ELR (cell line): Measurements from ENCODE around the gene RFTN1.

ENCODE experiments used
- DNase-seq: peaks from one replicate; pipeline ENCODE4 v3.0.0-alpha.2; 2015; ENCODE audit warnings: low read depth

The RFTN1 gene

DNA sequence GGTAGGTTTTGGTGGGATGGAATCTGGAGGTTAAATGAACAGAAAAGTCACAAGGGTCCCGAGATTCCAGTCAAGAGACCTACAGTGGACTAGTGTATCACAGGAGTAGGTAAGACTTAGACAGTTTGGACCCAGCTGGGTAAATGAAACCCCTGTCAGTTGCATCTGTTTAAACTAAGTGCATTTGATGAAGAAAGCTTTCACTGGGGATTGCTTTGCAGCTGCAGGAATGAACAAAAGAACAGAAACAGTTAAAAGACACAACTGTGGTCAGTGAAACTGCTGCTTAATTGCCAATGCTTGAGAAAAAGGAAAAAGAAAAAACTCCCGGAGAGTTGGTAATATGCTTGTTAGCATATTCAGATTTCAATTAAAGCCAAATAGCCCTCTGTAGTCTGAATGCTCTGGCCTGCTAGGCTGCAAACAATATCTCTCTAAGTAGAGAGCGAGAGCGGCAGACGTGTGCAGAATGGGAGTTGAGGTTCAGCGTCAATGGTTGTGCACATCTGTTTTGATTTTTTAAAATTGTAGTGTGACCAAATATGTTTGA is 211.3 kb downstream of the RFTN1 start:
- no peak for DNase-seq

- no peak for DNase-seq
These were observed 212.0 kb downstream of the RFTN1 start for GRCh38 chr3:16301507-16301906.

GRCh38 chr3:16300881-16301359 is 212.6 kb downstream of the RFTN1 start:
- no peak for DNase-seq

DNA sequence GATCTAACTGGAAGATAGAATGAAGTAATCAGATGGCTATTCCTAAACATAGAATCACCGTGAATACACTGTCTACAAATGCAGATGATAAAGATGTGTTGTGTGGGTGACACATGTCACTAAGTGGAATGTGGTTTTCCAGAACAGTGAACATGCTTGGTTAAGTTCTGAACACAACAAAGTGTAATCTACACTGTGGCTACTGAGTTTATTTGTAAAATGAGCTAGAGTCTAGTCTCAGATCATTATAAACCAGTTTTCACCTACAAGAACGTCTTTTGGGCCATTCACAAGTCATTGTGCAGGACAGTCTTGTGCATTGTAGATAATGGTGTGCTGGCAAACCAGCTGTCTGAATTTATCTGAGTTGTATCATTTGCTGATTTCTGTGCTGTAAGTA is 213.2 kb downstream of the RFTN1 start:
- DNase-seq, result no peak

- DNase-seq, result no peak
These were observed 213.8 kb downstream of the RFTN1 start for GRCh38 chr3:16299746-16300145.

DNA sequence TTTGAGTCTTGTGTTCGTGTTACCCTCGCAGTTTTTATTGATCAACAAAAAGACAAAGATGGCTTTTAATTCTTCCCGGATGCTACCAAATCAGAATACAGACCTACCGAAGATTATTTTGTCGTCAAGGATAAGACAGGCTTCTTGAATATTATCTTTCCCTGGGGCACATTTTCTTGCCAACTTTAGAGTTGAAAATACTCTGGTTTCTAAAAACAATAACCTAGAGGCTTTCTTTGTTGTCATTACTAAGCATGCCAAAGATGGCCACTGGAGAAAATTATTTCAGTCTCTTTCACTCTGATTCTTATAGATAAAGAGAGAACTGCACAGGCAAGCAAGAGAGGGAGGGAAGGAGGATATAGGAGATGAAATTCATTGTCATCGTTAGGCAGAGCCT is 214.6 kb downstream of the RFTN1 start:
- DNase-seq, result no peak

- DNase-seq, result no peak
These were observed 215.3 kb downstream of the RFTN1 start for GRCh38 chr3:16297997-16298885.

GRCh38 chr3:16295298-16295890 is 218.1 kb downstream of the RFTN1 start:
- no peak for DNase-seq

GRCh38 chr3:16294844-16295243 is 218.7 kb downstream of the RFTN1 start:
- peak; percentile 19 for DNase-seq

- DNase-seq, result peak; percentile 22
These were observed 222.7 kb downstream of the RFTN1 start for GRCh38 chr3:16290827-16291196.

GRCh38 chr3:16290007-16290826 is 223.3 kb downstream of the RFTN1 start:
- DNase-seq, result peak; percentile 65

GRCh38 chr3:16289144-16289889 is 224.2 kb downstream of the RFTN1 start:
- no peak for DNase-seq

- DNase-seq, result no peak
These were observed 224.8 kb downstream of the RFTN1 start for GRCh38 chr3:16288664-16289063.

DNA sequence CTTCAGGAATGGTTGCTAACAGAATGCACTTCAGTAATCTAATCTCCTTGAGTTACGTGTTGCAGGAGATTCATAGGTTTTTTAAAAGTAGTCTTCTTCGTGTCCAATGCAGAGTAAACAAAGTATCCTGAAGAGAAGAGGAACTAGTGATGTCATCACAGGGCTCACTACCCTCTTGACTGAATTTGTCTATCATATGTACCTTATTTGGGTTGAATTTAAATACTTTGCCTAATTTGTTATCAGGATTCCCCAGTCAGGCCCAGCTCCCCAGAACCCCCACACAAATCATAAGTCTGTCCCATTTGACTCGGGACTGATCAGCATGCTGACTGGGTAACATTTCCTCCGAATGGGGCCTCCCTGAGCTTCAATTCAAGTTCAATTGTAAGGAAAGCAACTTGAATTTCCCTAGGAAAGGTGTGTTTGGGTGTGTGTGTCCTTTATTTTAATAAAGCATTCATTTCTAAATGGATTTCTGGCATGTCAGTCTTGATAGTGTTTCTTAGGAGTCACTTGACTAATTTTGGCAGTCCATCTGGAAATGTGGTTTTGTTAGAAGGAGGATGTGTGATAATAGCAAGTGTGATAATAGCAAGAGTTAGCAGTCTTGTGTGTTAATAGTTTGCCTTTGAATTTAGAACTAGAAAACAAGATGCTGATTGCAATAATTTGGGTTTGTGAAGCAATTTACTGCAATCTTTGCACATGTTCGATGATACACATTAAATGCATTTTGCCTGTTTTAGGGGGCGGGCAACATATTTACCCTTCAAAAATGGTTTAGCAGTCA is 226.6 kb downstream of the RFTN1 start:
- no peak for DNase-seq

DNA sequence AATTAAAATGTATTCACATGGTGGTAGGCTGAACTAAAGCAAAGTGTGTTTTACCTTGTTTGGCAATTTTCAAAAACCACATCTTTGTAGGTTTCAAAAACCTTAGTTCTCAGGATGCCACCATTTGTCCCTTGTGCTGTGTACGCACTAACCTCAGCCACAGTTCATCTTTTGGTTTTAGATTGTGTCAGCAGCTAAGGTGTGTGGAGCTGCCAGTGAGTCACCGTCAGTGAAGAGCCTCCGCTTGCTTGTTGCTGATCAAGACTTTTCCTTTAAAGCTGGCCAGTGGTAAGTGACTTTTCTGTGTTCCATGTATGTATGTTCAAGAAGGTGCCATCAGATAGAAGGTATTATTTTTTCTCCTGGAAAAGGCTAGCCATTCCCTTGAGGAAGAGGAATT is 227.3 kb downstream of the RFTN1 start:
- DNase-seq, result no peak

GRCh38 chr3:16284633-16285032 is 228.9 kb downstream of the RFTN1 start:
- no peak for DNase-seq

DNA sequence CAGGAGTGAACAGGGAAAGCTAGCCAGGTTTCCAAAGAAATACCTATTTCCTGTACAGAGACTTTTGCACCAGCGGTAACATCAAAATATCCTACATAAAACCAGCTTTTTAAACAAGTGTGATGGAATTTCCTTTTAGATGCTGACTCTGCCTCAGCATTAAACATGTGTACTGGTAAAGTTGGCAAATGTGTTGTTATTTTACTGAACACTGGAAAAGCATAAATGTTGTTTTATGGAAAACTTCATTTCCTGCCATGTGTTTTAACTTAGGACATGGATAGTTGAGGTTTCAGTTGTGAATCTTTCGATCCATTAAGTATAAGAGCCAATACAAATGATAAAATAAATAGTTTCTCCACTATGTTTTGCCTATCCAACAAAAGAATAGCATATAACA is 232.8 kb downstream of the RFTN1 start:
- DNase-seq, result no peak

- DNase-seq, result no peak
These were observed 234.3 kb downstream of the RFTN1 start for GRCh38 chr3:16279010-16279801.

DNA sequence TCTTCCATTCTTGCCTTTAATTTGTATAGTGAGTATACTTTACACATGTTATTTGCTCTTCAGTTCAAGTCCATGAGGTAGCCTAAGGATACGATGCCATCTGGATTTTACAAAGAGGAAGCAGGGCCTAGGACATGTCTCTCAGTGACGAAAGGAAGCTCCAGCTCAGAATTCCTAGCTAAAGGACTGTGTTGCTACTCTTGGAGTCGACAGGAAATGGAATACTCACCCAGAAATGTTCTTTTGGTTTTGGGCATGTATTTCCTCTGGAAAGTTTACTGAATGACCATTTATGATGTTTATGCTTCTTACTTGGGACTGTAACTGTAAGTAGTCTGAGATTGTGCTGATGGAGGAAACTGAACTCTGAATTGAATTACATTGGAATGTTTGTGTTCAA is 236.0 kb downstream of the RFTN1 start:
- DNase-seq, result peak; percentile 5

DNA sequence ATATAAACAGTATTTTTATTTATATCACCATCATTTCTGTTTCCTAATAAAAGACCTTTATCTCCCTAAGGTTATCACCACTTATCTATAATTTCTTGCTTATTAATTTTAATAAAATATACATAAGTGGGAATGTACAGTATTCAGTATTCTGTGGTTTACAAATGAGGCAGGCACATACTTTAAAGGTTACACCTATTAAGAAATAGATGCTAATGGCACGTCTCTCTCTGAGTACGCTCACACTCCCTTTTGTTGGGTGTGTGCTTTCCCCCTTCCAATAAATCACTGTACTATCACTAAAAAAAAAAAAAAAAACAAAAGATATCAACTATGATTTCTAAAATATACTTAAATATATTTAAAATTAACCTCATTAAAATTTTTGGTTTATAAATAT is 239.6 kb downstream of the RFTN1 start:
- no peak for DNase-seq
